ENCODE data around the gene RGL3.
A peak's percentile ranks its signal among the peaks of the same experiment; 100 is the strongest.
"Not testable (repeated sequence)": the region's sequence is repeated elsewhere in the genome, so short reads cannot be mapped to it uniquely, and the experiment has no call there.

Gene RGL3

DNA sequence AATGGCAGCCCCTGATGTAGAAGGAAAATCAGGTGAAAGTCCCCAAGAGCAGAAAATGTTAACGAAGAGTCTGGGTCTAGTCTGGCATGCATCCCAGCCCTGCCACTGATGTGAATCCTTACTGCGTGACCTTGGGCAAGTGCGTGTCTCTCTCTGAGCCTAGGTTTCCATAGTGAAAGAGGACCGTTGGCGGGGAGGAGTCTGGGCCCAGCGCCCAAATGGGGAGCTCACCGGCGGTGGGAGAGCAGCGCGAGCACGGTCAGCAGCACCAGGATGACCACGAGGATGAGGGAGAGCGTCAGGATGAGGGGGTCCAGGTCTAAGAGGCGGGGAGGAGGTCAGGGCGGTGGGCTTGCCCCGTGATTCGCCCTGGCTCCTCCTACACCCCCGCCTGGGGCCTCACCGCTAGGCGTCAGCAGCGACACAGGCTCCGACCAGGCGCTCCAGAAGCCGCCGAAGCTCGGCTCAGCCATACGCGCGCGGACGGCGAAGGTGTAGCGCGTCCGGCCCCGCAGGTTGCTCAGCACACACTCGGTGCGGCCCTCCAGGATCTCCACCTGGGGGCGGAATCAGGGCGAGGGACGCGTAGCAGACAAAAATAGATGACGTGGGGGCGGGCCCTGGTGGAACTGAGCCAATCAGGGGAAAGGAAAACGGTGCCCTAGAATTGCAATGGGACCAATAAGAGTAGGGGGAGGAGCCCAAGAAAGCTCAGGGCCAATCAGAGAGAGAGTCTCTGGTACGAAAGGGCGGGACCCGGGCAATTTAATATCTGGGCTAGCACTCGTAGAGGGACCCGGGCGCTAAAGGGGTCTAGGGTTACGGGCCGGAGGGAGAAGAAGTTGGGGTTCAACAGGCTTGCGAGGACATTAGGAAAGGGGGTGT, 38.2 kb downstream of the RGL3 start:
- peak; percentile 98 for DNase-seq

DNA sequence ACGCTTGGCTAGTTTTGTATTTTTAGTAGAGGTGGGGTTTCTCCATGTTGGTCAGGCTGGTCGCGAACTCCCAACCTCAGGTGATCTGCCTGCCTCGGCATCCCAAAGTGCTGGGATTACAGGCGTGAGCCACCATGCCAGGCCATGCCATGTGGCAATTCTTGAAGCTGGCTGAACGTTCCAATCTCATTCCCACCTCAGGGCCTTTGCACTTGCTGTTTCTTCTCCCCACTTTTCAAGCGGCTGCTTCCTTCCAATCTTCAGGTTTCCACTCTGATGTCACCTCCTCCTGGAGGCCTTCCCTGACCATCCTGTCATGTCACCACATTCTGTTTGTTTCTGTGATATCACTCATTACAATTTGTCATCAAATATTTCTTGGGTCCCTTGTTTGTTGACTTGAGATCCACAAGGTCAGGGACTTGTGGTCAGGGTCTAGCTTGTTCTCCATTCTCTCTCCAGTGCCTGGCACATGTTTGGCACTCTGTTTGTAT, 39.2 kb downstream of the RGL3 start:
- no peak for DNase-seq

DNA sequence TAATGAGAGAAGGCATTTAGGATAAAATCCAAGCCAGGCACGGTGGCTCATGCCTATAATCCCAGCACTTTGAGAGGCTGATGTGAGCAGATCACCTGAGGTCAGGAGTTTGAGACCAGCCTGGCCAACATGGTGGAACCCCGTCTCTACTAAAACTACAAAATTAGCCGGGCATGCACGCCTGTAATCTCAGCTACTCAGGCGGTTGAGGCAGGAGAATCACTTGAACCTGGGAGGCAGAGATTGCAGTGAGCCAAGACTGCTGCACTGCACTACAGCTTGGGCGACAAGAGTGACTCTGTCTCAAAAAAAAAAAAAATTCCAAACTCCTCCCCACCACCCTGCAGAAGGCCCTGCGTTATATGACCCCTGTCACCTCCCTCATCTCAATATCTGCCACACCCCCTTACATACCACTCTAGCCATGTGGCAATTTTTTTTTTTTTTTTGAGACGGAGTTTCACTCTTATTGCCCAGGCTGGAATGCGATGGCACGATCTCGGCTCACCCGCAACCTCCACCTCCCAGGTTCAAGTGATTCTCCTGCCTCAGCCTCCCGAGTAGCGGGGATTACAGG, 39.8 kb downstream of the RGL3 start:
- DNase-seq = not testable (repeated sequence)

DNA sequence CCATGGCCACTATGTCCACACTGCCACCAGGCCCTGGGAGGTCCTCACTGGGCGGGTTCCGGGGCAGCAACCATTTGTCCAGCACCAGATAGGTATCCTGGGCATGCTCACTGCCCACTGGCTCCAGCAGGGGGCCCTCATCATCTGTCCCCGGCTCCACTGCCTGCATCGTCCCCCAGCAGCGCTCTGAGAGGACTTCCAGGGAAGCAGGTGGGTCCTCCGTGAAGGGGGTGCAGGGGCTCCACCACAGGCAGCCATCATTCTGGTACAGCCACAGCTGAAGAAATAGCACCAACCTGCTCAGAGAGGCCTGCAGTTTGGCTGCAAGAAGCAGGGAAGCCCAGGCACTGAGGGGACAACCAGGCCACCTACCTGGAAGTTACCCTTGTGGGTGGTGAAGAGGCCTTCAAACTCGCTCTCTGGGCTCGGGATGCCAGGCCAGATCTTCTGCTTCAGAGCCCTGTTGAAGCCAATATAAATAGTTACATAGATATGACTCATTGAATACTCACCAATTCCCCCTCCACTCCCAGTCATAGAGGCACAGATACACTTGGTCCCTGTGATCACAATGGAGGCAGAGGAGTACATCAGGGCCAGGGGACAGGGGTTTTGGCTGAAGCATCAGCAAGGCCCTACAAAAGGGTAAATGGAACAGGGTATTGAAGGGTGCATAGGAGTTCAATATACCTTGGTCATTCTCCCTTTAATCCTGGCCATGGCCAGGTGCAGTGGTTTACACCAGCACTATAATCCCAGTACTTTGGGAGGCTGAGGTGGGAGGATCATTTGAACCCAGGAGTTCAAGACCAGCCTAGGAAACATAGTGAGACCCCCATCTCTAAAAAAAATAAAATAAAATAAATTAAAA, 40.6 kb downstream of the RGL3 start:
- no peak for DNase-seq

DNA sequence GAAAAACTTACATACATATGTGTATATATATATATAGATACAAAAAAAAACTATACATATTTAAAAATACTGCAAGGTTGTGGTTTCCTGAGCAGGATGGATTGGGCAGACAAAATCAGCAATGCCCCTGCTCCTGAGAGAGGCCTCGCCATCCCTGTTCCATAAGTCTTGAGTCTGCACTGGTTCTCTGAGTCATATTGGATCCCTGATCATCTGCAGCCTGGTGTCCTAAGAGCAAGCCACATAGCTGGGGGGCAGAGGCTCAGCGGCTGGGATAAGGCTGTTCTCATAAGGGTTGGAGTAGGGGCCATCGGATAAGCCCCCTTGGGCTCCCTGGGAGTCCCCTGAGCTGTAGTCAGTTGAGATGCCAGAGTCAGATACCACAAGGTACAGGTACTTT, 41.4 kb downstream of the RGL3 start:
- DNase-seq = no peak

DNA sequence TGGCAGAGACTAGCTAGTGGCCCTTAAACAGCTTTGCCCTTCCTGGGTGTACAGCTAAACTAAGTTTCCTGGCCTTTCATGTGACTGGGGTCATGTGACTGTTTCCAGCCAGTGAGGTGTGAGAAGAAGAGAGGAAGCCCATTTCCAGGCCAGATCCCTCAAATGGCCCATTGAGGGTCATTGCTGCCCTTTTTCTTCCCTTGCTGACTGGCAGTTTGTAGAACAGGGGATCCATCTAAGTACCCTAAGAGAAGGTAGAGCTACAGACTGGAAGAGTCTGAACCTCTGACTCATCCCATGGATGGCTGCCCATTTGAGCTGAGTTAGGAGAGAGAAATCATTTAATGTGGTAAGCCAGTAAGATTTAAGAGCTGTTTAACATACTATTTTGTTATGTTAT, 41.9 kb downstream of the RGL3 start:
- no peak for DNase-seq

DNA sequence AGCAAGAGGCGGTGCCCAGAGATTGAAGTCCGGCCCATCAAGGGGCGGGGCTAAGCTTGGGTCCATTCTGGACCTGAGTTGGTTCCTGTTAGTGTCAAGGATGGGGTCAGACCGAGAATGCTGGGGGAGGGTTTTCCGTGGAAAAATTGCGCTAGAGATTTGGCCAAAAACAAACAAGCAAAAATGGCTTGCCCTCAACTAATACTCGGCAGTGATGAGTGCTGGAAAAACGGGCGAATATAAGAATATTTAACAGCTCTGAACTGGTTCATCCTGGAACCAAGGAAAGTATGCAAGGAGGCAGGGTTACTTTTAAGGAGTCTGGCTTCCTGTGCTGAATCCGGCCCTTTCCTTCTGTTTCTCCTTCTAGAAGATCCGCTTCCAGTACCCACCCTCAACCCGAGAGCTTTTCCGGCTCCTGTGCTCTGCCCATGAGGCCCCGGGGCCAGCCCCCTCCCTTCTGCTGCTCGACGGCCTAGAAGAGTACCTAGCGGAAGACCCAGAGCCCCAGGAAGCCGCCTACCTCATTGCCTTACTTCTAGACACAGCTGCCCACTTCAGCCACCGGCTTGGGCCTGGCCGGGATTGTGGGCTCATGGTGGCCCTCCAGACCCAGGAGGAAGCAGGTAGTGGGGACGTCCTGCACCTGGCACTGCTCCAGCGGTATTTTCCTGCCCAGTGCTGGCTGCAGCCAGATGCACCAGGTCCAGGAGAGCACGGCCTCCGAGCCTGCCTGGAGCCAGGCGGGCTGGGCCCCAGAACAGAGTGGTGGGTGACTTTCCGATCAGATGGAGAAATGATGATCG, 43.8 kb downstream of the RGL3 start:
- peak; percentile 82 for DNase-seq

DNA sequence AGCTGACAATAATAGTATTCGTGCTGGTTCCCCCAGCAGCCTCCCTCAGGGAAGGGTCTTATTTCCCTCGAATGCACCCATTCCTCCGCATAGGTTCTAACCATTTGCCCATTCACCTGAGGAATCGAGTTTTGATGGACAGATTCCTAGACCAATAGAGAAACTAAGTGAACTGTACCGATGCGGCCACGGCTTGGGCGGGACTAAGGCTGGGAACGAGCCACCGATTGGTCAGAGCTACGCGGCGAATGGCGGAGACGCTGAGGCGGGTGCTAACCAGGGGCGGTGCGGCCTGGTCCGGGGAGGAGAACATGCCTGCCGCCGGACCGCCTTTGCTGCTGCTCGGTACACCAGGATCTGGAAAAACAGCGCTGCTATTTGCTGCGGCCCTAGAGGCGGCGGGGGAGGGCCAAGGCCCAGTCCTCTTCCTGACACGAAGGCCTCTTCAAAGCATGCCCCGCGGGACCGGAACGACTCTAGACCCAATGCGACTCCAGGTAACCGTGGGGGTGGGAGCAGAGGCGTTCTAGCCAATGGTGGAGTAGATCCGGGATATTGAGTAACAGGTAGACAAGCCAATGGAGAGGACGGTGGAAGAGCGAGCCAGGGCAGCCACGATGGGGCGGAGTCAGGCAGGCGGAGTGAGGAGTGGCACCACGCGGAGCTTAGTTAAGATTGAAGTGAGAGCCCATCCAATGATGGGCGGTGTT, 44.5 kb downstream of the RGL3 start, which contains the start of gene SWSAP1:
SWSAP1 (plus strand) TSS at position 234 of the 710 bp plus-strand sequence; CDS start at position 249, 15 bp downstream.
- DNase-seq = peak; percentile 99

DNA sequence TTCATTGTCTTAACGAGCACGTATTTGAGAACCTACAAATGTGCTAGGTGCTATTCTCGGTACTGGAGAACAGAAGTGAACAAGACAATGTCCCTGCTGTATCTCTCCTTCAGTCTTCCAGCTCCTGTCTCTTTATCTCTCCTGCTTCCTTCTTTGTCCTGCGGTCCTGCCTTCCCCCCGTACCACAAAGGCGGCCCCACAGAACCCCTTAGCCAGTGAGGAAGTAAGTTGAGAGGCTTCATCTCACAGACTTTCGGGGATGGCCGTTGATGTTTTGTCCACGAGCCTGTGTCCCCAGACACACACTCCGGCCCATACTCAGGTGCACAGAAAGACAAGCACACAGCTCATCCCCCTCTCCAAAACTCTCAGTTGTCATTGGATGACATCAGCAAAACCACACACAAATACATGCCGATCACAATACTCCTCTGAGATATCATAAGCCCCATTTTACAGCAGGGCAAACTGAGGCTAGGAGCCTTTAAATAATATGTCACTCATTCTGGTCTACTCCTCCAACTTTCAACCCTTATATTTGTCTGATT, 45.2 kb downstream of the RGL3 start:
- no peak for DNase-seq

DNA sequence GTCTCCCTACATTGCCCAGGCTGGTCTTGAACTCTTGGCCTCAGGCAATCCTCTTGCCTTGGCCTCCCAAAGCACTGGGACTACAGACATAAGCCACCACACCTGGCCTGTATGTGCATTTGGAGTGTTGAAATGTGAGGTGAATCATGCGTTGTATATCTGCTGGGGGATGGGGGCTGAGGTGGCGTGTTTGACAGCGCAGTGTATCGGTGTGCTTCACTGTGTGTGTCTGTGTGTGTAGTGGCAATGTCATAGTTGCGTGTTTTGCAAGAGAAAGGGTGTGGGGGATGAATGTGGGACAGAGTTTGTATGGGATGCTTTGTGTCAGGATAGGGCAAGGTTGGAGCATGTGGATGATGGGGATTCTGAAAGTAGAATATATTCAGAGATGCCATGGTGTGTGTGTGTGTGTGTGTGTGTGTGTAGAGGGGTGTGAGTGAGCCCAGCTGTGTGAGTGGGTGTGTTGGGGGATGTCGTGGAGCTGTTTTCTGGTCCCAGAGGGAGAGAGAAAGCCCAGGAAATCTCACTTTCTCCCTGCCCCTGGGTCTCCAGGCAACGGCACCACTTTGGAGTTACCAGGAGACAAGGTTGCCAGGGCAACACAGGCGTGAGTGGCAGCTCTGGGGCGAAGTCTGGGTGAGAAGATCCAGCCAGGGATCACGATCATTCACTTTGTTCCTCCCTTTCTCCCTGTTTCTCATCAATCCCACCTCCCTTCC, 45.8 kb downstream of the RGL3 start:
- DNase-seq = peak; percentile 84

DNA sequence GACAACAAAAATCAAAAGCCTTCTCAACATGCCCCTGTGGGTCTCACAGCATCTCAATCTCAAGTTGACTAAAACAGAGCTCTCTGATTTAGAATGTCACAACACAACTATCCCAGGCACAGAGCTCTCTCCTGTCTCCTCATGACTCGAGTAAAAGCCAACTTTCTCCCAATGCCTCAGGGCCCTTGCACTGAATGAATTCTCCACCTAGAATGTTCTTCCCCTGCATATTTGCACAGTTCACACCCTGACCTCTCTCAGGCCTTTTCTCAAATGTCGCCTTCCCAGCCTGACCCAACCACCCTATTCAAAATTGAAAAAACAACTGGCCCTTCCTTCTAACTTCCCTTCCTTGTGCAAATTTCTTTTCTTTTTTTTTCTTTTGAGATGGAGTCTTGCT, 48.4 kb downstream of the RGL3 start:
- no peak for DNase-seq

DNA sequence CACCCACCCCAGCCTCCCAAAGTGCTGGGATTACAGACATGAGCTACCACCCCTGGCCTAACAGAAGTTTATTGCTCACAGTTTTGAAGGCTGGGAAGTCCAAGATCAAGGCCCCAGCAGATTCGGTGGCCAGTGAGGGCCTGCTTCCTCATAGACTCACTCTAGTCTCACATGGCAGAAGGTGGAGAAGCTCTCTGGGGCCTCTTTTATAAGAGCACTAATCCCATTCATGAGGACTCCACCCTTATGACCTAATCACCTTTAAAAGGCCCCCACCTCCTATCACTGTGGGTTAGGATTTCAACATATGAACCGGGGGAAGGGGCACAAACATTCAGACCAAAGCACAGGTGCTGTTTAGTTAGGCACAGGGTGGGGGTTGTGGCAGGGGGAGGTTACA, 51.6 kb downstream of the RGL3 start:
- no peak for DNase-seq

DNA sequence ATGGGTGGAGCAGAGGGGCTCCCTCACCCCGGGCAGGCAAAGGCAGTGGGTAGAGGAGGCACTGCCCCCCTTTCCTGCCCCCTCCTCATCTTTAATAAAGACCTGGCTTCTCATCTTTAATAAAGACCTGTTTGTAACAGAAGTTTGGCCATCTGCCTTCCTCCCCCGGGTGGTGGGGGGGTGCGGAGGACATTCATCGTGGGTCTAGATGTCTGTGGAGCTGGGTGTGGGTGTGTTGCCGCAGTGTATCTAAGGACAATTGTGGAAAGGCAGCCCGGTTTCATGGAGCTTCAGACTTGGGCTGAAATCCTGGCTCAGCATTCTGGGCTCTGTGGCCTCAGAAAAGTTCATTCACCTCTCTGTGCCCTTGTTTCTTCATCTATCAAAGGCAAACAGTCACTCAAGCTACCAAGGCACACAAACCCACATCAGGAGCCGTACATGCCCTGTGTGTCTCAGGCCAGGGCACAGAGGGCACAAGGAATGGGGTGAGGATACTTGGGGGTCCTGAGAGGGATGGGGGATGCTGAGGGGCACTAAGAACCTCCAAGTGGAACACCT, 53.5 kb downstream of the RGL3 start:
- DNase-seq = no peak

DNA sequence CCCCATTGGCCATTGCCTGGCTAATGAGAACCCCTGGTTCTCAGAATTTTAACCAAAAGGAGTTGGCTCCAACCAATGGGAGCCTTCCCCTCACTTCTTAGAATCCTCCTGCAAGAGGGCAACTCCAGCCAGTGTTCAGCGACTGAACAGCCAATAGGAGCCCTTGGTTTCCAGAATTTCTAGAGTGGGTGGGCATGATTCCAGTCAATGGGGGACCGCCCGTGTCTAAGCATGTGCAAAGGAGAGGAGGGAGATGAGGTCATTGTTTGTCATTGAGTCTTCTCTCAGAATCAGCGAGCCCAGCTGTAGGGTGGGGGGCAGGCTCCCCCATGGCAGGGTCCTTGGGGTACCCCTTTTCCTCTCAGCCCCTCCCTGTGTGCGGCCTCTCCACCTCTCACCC, 54.2 kb downstream of the RGL3 start:
- DNase-seq = no peak

DNA sequence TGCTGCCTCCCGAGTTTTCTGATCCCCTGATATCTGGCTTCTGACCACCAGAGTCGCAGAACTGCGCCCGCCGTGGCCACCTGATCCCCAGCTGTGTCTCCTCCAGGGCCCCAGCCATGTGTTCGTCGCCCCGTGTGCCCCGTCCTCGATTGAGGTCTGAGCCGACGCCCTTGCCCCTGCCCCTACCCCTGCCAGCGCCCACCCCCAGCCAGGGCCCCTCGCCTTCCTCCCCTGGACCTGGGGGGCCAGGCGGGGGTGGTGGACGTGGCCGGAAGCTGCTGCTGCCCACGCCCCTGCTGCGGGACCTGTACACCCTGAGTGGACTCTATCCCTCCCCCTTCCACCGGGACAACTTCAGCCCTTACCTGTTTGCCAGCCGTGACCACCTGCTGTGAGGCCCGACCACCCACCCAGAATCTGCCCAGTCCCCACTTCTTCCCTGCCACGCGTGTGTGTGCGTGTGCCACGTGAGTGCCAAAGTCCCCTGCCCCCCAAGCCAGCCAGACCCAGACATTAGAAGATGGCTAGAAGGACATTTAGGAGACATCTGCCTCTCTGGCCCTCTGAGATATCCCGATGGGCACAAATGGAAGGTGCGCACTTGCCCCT, 54.7 kb downstream of the RGL3 start:
- no peak for DNase-seq

DNA sequence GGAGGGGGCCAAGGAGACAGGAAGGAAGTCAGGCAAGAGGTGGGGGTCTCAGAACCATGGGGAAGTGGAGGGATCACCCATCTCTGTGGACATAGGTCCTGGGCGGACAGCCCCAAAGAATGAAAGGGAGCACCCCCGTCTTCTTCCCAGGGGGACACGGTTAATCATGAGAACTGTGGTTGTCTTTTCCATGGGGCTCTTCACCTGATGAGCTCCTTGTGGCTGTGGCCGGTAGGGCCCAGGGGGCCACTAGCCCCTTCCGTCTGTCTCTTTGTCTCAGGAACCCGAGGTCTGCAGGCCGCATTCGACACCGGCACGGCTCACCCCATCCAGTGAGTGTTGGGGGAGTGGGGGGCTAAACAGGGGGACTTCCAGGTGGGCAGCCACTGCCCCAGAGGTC, 55.2 kb downstream of the RGL3 start:
- no peak for DNase-seq

DNA sequence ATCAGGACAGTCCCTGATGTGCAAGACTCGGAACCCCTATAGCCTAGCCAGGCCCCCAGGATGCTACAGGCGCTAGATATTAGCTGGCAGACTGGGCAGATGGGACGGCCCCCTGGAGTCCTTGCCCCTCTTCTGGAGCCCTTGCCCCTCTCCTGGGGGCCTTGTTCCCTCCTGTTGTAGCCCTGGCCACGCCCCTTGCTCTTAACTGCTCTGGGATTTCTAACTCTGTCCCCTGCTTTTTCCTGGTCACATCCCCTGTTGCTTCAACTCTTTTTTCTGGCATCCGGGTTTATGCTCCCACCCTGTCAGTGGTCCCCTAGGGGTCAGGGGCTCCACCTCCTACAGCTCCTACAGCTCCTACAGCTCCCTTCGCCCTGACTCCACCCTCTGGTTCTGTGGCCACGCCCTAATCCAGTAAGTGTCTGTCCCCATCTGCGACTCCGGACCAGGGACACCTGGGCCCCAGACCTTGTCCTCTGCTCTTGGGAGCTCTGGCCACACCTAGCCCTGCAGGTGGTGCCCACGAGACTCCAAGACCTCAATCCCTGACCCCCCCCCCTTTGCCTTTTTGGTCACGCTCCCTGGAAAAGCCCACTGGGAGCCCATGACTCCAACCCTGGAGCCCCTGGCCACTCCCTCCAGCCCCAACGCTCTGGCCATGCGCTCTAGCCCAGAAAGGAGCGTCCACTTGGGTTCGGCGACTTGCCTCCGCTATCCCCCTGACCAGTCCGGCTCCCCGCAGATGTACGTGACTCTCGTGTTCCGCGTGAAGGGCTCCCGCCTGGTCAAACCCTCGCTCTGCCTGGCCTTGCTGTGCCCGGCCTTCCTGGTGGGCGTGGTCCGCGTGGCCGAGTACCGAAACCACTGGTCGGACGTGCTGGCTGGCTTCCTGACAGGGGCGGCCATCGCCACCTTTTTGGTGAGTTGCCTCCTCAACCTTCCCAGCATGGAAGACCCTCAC, 57.1 kb downstream of the RGL3 start:
- no peak for DNase-seq

DNA sequence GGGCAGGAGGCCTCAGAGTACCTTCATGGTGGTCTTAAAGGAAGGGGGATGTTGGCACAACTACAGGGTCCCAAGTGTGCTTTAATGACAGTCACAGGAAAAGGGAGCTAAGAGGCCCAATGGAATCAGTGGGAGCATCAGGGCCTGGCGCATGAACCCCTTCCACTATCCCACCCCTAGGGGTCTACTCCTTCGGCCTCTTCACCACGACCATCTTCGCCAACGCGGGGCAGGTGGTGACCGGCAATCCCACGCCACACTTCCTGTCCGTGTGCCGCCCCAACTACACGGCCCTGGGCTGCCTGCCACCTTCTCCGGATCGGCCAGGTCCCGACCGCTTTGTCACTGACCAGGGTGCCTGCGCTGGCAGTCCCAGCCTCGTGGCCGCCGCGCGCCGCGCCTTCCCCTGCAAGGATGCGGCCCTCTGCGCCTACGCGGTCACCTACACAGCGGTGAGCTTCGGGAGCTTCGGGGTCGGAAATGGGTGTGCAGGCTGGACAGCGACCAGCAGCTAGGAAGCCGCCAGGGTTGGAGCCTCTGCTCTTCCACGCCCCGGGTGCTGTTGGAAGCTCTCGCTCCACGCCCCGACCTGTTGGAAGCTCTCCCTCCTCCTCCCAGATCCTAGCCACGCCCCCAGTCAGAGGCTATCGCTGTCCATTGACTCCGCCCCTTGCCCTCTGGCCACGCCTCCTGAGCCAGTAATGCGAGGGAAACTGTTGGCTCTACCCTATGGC, 57.9 kb downstream of the RGL3 start:
- no peak for DNase-seq
